OCI-LY3 (cell line): ENCODE data around the gene KDM6A.

ENCODE experiments used
- H2AFZ ChIP-seq: fragments of 200-600, 300-600 bp; shearing (Covaris generic); 2 replicates; pipeline ENCODE4 v1.6.0; 2014; ENCODE audit warnings: antibody characterized with exemption, low read depth, low read length
- H3K27ac ChIP-seq: fragments of 200-600, 300-600 bp; sonication (generic); 2 replicates; pipeline ENCODE4 v1.5.1; 2014; ENCODE audit warnings: mild to moderate bottlenecking, low read length, moderate library complexity, mixed read lengths
- H3K27me3 ChIP-seq: fragments of 200-600, 300-600 bp; sonication (generic); 2 replicates; pipeline ENCODE4 v1.6.1; 2014; ENCODE audit warnings: low read depth, low read length, mixed read lengths
- H3K36me3 ChIP-seq: fragments of 200-600, 300-600 bp; sonication (generic); replicated peaks from 2 replicates; pipeline ENCODE3; 2014; ENCODE audit warnings: low read depth, low read length, mixed read lengths
- H3K4me1 ChIP-seq: fragments of 300-600, 200-600 bp; sonication (generic); 2 replicates; pipeline ENCODE4 v1.6.1; 2014; ENCODE audit warnings: low read length, mixed read lengths
- H3K4me2 ChIP-seq: fragments of 200-600, 300-600 bp; sonication (generic); 2 replicates; pipeline ENCODE4 v1.6.1; 2014; ENCODE audit warnings: low read length, mixed read lengths
- H3K4me3 ChIP-seq: fragments of 300-600, 200-600 bp; sonication (generic); 2 replicates; pipeline ENCODE4 v1.5.1; 2014; ENCODE audit warnings: antibody characterized with exemption, mild to moderate bottlenecking, low read length, moderate library complexity
- H3K79me2 ChIP-seq: fragments of 300-600, 200-600 bp; shearing (Covaris generic); 2 replicates; pipeline ENCODE4 v1.6.1; 2014; ENCODE audit warnings: mild to moderate bottlenecking, low read length, mixed read lengths
- H3K9ac ChIP-seq: fragments of 300-600, 200-600 bp; shearing (Covaris generic); 2 replicates; pipeline ENCODE4 v1.6.0; 2014; ENCODE audit warnings: mild to moderate bottlenecking, low read length, moderate library complexity
- H3K9me3 ChIP-seq: fragments of 200-600, 300-600 bp; shearing (Covaris generic); 2 replicates; pipeline ENCODE4 v1.6.1; 2014; ENCODE audit warnings: low read length, mixed read lengths; ENCODE audit not compliant: insufficient read depth
- H4K20me1 ChIP-seq: fragments of 200-600, 300-600 bp; sonication (generic); 2 replicates; pipeline ENCODE4 v1.6.1; 2016; ENCODE audit warnings: low read length, mixed read lengths; ENCODE audit not compliant: insufficient read depth
- EZH2phosphoT487 ChIP-seq: fragments of 200-600 bp; shearing (Covaris generic); IDR thresholded peaks from 2 replicates; pipeline ENCODE4 v1.6.1; 2018; ENCODE audit warnings: antibody characterized with exemption, mixed run types, low read depth
- TF ChIP-seq, protein P1 (sequence below): fragments of 200-600, 300-600 bp; sonication (generic); IDR thresholded peaks from 2 replicates; pipeline ENCODE4 v1.5.1; 2014; ENCODE audit warnings: antibody characterized with exemption, low read length, low read depth

The KDM6A gene

GRCh38 chrX:44904542-44905115 is 31.6 kb downstream of the KDM6A start:
- Histone ChIP-seq H3K27ac (no peak overlapping the region), H3K79me2 (peaks cover 100% of the 10 kb centered on the region)

DNA sequence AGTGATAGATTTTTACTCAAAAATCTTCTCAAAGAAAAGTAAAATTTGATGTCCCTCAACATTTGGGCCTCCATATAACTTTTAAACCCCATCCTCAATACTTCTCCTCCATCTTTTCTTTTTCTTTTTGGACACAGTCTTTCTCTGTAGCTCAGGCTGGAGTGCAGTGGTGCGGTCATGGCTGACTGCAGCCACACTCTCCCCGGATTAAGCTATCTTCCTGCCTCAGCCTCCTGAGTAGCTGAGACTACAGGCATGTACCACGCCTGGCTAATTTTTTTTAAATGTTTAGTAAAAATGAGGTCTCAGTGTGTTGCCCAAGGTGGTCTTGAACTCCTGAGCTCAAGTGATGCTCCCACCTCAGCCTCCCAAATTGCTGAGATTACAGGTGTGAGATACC is 33.1 kb downstream of the KDM6A start:
- H3K4me1 ChIP-seq = peaks cover 28% of the 10 kb centered on the region
- H2AFZ ChIP-seq = no peak overlapping the region
- peaks cover 61% of the 10 kb centered on the region for H4K20me1 ChIP-seq
- TF ChIP-seq EZH2phosphoT487 = no peak
- TF ChIP-seq, protein P1, sequence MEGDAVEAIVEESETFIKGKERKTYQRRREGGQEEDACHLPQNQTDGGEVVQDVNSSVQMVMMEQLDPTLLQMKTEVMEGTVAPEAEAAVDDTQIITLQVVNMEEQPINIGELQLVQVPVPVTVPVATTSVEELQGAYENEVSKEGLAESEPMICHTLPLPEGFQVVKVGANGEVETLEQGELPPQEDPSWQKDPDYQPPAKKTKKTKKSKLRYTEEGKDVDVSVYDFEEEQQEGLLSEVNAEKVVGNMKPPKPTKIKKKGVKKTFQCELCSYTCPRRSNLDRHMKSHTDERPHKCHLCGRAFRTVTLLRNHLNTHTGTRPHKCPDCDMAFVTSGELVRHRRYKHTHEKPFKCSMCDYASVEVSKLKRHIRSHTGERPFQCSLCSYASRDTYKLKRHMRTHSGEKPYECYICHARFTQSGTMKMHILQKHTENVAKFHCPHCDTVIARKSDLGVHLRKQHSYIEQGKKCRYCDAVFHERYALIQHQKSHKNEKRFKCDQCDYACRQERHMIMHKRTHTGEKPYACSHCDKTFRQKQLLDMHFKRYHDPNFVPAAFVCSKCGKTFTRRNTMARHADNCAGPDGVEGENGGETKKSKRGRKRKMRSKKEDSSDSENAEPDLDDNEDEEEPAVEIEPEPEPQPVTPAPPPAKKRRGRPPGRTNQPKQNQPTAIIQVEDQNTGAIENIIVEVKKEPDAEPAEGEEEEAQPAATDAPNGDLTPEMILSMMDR = no peak
- no peak overlapping the region for H3K27ac ChIP-seq
- no peaks in the 10 kb centered on the region for H3K9me3 ChIP-seq
- no peaks in the 10 kb centered on the region for H3K27me3 ChIP-seq
- peak overlapping the region; percentile 5; the same call in 1 of the 2 replicates for H3K4me2 ChIP-seq
- no peak overlapping the region for H3K9ac ChIP-seq
- H3K36me3 ChIP-seq = peaks cover 3% of the 10 kb centered on the region
- peaks cover 91% of the 10 kb centered on the region for H3K79me2 ChIP-seq
- no peak overlapping the region for H3K4me3 ChIP-seq

More at GRCh38 chrX:44904542-44905115, 31.6 kb downstream of the KDM6A start:
- Histone ChIP-seq H3K4me3 (no peak overlapping the region), H2AFZ (no peak overlapping the region), H4K20me1 (peaks cover 74% of the 10 kb centered on the region), H3K4me1 (peaks cover 34% of the 10 kb centered on the region), H3K4me2 (peak overlapping the region; percentile 54), H3K36me3 (peaks cover under 1% of the 10 kb centered on the region), H3K9ac (no peak overlapping the region), H3K27me3 (no peaks in the 10 kb centered on the region), H3K9me3 (no peaks in the 10 kb centered on the region)
- TF ChIP-seq EZH2phosphoT487 = no peak
- TF ChIP-seq, protein P1 = no peak

DNA sequence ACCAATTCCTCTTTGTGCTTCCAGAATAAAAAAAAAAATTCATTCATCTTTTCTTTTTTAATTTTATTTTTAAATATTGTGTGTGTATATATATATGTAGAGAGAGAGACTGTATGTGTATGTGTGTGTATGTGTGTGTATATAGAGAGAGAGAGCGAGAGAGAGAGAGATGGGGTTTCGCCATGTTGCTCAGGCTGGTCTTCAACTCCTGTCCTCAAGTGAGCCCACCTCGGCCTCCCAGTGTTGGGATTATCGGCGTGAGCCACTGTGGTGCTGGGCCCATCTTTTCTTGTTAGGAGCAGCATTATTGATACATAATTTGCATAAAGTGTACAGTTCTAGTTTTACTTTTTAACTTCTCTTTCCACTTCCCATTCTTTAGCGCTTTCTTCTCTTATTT is 33.6 kb downstream of the KDM6A start:
- Histone ChIP-seq H3K9ac (no peak overlapping the region), H3K27me3 (no peaks in the 10 kb centered on the region), H3K79me2 (peaks cover 88% of the 10 kb centered on the region), H2AFZ (no peak overlapping the region), H3K27ac (no peak overlapping the region), H4K20me1 (peaks cover 61% of the 10 kb centered on the region), H3K4me2 (peak overlapping the region; percentile 30; the same call in 1 of the 2 replicates), H3K36me3 (peaks cover 3% of the 10 kb centered on the region), H3K9me3 (no peaks in the 10 kb centered on the region), H3K4me3 (no peak overlapping the region), H3K4me1 (peaks cover 28% of the 10 kb centered on the region)
- TF ChIP-seq, protein P1 = no peak

DNA sequence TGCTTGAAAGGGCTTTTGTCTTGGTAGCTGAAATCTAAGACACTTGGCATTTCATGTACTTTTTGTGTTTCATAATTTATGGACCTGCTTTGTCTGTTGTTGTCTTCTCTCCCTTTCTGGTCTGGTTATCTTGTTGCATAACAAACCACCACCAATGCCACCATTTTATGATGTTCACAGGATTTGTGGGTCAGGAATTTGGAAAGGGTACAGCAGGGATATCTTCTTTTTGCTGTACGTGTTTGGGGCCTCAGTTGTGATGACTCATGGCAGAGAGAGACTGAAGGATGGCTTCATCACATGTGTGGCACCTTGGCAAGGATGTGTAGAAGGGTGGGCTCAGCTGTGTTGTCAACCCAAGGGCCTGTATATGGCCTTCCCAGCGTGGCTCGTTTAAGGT is 35.2 kb downstream of the KDM6A start:
- peaks cover 56% of the 10 kb centered on the region for H4K20me1 ChIP-seq
- H3K4me1 ChIP-seq = peaks cover 28% of the 10 kb centered on the region
- no peak overlapping the region for H3K27ac ChIP-seq
- H3K79me2 ChIP-seq = peaks cover 85% of the 10 kb centered on the region
- no peaks in the 10 kb centered on the region for H3K9me3 ChIP-seq
- H3K4me3 ChIP-seq = no peak overlapping the region
- TF ChIP-seq, protein P1 = no peak
- no peak for TF ChIP-seq EZH2phosphoT487
- H2AFZ ChIP-seq = no peak overlapping the region
- H3K36me3 ChIP-seq = peaks cover 3% of the 10 kb centered on the region
- no peak overlapping the region for H3K4me2 ChIP-seq
- no peaks in the 10 kb centered on the region for H3K27me3 ChIP-seq
- no peak overlapping the region for H3K9ac ChIP-seq
